LNCAP (cell line): ENCODE data around the gene TMCO1.

Experiments
- TF ChIP-seq, protein P1 (sequence below): fragments of 450-650 bp; IDR thresholded peaks from 2 replicates; pipeline ENCODE4 v1.5.1; 2017; ENCODE audit warnings: mild to moderate bottlenecking

The TMCO1 gene

DNA sequence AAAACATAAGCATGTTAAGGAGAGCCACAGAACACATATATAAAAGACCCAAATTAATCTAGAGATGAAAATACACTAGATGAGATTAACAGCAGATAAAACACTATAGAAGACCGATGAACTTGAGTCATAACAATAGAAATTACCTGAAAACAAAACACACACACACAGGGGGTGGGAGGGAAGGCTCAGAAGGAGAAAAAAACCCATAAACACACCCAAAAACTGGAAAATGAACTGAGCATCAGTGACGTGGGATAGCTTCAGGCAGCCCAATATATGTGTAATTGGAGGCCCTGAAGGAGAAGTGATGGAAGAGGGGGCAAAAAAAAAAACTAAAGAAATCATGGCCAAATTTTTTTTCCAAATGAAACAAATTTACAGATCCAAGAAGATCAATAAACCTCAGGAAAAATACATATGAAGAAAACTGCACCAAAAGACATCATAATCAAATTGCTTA is 81.7 kb downstream of the TMCO1 start:
- TF ChIP-seq, protein P1, sequence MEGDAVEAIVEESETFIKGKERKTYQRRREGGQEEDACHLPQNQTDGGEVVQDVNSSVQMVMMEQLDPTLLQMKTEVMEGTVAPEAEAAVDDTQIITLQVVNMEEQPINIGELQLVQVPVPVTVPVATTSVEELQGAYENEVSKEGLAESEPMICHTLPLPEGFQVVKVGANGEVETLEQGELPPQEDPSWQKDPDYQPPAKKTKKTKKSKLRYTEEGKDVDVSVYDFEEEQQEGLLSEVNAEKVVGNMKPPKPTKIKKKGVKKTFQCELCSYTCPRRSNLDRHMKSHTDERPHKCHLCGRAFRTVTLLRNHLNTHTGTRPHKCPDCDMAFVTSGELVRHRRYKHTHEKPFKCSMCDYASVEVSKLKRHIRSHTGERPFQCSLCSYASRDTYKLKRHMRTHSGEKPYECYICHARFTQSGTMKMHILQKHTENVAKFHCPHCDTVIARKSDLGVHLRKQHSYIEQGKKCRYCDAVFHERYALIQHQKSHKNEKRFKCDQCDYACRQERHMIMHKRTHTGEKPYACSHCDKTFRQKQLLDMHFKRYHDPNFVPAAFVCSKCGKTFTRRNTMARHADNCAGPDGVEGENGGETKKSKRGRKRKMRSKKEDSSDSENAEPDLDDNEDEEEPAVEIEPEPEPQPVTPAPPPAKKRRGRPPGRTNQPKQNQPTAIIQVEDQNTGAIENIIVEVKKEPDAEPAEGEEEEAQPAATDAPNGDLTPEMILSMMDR: no peak

DNA sequence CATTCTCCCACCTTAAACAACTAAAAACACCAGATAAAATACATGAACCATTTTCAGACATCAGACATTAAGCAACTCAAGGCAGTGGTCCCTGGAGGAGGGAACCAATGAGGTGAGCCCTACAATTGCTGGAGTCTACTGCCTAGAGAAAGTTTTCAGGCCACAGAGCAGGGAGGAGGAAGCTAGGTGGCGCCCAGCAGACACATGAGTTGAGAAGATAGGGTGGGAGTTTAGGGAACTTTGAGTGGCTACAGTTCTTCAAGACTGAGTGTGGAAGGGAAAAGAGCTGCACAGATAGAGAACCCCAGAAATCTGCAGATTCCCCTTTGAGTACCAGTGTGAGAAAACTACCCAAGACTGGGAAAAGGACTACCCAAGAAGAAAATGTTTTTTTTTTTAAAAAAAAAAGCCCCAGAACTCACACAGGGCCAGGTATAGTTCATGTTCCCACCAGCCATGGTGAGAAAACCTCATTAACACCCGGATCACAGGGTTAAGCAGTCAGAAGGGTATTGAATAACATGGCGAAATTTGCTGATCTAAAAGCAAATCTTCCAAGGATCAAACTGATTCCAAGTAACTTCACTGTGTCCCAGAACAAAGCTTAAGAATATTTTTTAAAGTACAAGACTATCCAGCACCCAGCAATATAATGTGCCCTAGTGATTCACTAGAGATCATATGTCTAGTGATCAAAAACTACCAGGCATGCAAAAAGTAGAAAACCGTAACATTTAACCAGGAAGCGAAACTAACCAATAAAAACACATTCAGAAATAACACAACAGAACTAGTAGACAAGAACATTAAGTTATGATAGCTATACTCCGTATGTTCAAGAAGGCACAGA is 82.3 kb downstream of the TMCO1 start:
- TF ChIP-seq, protein P1: no peak

DNA sequence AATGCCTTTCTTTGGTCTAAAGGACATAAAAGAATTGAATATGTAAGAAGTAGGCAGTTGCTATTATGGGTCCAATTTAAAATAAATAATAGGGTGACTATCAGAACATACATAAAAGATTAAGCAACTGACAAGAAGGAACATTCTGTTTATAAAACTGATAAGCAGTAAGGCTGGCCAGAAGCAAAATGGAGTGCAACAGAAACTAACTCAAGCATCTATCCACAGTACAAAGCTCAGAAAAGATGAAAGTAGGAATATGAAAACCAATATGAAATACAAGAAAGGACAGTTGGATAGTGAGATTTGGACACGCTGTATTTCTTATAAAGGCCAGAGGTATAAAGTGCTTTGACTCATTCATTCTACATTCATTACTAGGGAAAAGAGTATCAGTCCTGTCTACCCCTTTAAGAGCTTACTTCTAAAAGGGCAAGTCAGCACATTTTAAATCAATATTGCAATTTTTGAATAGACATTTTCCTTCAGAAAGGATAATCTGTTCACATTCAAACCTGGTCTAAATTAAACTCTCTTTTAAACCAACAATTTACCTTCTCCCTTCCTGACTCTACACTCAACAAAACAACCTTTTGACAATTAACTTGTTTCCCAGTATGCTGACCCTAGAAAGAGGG is 84.7 kb downstream of the TMCO1 start:
- TF ChIP-seq, protein P1: no peak

DNA sequence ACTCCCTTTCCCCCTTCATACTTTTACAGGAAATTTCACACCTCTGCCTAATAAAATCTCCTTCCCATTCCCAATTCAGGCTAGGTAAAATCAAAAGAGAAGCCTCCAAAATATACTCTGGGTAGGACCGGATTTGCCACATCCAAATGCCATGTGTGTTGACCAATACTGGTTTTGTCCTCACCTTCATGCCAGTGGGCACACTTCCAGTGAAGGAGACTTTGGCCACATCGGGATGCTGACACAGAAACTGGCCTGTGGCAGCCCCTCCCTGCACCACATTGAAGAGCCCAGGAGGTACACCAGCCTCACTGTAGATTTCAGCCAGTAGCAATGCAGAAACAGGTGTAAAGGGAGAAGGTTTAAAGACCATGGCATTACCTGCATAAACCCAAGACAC is 88.4 kb downstream of the TMCO1 start:
- TF ChIP-seq, protein P1: no peak

DNA sequence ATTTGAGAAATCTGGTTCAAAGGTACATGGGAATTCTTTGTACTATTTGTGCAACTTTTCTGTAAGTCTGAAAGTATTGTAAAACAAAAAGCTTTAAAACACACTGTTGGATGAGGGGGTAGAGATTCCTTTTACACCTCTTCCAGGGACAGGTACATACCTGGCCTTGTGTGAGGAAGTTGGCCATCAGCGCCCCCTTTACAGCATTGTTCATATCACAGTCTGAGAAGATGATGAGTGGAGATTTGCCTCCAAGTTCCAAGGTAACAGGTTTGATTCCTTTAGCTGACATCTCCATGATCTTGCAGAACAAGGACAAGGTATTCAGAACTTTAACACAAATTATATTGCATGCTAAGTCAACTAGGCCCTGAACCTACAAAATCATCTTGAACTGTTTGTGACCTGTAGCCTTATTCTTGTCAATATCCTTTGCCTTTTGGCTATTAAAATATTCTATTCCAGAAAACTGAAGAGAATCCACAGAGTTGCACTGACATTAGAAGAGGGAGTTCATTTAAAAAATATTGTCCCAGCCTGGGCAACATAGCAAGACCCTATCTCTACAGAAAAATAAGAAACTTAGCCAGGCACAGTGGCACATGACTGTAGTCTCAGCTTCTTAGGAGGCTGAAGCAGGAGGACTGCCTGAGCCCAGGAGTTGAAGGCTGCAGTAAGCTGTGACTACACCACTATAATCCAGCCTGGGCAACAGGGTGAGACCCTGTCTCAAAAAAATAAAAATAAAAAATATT is 89.2 kb downstream of the TMCO1 start:
- TF ChIP-seq, protein P1: no peak

DNA sequence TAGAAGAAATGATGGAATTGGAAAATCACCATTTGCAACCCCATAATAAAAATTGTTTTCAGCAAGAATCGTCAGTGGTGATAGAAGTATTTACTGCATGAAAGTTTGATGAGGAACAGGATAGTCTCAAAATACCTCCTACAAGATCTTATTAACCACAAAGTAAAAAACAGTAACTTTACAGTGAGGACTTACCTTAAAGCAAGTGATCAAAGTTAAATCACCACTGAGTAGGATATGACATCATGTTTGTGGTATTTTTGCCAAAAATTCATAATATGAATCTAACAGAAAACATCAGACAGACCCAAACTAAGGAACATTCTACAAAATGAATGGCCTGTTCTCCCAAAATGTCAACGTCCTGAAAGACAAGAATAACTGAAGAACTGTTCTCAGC is 90.2 kb downstream of the TMCO1 start:
- TF ChIP-seq, protein P1: no peak
